T-helper 22 cell (primary cell): ENCODE results near the gene TRIO.

Source experiments
- DNase-seq: peaks from one replicate; pipeline ENCODE4 v3.0.0-alpha.2; 2020; ENCODE audit warnings: low read depth

Gene TRIO

DNA sequence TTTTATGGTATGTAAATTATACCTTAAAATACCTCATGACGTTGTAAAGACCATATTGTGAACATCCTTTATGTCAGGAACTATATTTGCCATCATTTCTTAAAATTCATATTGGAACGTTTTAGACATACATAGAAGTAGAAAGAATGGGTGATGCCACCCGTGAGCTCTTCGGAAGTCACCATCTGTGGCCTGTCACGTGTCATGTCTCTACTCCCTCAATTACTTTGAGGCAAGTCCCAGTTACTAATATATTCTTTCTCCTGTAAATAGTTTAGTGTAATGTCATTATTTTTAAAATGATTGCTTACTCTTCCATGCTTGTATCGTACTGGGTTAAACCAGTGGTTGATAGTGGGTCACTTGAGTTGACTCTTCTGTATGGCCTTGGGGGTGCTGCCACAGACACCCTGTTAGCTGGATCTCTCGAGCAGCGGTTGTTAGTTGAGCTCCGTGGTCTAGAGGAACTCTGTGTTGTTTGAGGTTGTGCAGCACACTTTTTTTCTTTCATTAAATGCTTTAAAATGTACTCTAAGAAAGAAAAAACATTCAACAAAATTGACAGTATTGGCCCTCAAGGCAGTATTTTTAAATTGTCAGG lies 66.2 kb downstream of the TRIO start:
- no peak for DNase-seq

DNA sequence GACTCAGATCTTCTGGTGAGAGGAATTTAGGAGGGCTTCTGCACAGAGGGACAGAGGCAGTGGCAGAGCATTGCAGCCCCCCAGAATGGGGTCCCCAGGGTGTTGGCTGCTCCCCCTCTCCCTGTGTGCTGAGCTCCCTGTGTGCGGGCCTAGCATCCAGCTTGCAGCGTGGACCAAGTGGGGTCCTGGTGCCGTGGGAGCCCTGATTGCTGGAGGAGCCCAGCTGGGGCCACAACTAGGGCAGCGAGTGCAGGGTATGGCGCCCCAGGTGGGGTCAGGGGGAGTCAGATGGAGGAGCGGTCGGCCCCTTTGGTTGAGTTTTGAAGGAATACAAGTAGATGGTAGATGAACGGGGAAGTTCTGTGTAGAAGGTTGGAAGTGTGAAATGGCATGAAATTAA lies 66.7 kb downstream of the TRIO start:
- DNase-seq = no peak

DNA sequence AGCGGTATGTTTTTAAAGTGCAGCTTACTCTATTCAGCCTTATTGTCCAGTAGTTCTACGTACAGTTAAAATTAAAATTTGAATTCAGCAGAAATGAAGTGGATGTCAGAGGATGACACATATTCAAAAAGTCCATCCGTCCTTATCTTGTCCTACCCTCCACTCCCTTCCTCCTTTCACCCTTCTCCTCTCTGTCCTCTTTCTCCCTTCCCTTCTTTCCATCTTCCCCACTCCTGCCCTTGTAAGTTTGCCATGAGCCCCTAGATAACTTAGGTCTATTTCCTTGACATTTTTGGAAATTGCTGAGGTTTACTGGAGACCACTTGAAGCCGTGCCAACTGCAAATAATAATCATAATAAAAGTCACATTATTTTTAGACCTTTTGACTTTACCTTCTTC lies 67.6 kb downstream of the TRIO start:
- no peak for DNase-seq

DNA sequence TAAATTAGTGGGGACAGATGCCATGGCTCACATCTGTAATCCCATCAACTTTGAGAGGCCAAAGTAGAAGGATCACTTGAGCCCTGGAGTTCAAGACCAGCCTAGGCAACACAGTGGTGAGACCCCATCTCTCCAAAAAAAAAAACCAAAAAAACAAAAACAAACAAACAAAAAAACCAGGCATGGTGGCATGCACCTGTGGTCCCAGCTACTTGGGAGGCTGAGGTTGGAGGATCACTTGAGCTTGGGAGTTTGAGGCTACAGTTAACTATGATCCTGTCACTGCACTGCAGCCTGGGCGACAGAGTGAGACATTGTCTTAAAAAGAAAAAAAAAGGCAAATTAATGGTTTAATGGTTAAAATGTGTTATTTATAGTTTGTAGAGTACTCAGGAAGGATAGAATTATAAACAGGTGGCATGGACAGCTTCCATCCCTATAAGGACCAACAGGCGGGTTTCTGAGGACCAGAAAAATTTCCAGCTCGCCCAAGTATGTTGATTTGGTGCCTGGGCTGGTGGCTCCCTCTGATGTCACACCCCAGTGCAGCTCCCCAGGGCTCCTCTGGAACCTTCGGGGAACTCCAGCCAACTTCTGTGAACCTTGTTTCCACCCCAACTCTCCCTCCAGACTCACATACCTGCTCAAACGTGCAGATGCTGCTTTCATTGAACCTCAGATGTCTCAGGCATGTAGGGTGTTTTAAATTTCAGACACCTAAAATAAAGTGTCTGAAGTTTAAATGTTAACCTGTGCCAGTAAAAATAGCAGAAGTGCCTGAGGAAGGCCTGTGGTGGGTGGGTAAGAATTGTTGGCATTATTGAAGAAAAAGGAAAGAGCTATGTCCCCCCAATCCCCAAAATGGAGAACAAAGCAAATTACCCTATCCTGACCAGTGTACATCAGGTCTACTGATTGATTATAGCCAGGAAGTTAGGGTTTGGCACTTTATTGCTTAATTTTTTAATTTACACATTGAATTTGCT lies 69.0 kb downstream of the TRIO start:
- no peak for DNase-seq

DNA sequence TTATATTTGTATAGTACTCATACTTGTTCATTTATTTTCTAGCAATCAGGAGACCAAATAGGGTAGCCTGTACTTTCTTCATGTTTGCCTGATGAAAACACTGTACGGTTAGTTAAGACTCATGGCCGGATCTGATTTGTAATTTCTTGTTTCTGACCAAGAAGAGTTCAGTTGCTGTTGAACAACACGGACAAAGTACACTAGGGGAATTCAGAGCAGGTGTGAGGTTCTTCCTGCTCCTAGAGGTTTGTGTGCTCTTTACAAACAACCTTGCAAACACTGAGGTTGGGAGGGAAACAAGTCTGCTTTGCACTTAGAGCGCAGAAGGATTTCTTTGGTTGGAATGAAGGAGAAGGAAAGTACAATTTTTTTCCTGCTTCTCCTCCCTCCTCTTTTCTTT lies 69.7 kb downstream of the TRIO start:
- no peak for DNase-seq

DNA sequence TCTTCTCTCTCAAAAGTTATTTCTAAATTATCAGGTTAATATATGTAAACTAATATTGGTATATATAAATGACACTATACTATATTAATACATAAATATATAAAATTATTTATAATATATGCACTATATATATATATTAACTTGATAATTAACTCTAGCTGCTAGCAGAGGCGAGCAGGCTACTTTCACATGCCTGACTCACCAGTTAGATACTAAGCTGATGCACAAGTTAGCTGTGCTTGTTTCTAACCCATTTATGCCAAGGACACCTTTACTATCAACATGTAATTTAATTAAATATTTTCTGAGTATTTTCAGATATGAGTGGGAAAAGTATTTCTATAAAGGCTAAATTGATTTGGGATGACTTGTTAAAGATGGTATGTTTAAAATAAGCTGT lies 70.1 kb downstream of the TRIO start:
- DNase-seq = no peak

DNA sequence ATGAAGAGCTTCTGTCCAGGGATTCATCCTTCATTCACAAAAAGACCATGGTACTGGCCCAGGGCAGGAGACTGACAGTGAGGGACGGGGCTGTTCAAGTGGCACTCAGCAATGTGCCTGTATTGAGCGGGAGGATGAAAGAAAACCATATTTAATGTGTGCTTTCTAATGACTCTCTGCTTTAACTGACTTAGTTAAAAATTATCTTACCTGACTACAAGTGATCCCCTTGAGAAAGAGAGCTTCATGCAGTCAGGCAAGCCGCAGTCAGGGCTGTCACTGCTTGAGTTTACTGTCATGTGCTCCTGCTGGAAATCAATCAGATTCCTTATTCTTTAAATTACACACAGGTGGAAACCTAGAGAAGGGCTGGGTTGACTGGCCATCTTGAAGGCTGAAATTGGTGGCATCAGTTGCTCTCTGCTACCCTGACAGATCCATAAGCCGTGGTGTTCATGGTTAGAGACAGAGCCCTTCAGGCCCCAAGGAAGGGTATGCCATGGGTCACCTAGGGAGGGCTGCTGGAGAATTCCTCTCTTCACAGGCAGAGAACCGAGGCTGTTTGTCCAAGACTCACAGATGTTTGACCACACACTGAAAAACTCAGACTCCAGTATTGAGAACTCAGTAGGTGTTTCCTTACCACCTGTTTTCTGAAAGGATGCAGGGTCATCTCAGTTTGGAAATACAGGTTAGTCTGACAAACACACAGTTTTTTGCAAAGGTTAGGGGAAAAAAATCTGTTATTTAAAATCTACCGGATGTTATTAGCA lies 70.9 kb downstream of the TRIO start:
- DNase-seq = no peak

DNA sequence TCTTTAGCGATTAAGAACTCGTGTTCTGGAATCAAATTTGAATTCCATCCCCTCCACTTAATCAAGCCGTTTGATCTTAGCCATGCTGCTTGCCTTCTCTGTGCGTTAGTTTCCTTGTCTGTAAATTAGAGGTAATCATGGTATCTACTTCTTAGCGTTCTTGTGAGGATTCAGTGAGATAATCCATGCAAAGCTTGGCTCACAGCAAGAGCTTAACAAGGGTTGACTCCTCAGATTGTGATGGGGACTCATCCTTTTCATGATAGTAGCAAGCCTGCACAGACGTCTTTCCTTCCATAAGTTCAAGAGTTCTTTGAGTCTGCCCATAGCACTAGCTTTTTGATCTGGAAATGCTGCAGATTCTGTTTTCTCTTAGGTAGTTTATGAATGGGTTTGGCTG lies 72.8 kb downstream of the TRIO start:
- no peak for DNase-seq

DNA sequence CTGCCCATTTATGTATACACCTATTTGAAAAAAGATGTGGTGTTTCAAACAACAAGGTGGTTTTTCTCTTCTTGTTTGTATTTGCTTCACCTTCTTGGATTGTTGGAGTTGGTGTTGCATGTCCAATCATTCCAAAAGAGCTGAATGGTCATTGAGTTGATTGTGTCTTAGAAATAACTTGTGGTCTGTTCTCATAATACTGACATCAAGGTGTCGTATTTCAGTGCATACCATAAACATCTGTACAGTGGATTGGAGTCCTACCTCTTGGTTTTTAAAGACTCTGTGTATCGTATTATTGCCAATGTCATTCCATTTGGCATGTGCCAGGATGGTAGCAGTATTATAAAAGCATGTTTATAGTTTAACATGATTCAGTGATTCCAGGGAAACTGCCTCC lies 73.2 kb downstream of the TRIO start:
- DNase-seq = no peak

DNA sequence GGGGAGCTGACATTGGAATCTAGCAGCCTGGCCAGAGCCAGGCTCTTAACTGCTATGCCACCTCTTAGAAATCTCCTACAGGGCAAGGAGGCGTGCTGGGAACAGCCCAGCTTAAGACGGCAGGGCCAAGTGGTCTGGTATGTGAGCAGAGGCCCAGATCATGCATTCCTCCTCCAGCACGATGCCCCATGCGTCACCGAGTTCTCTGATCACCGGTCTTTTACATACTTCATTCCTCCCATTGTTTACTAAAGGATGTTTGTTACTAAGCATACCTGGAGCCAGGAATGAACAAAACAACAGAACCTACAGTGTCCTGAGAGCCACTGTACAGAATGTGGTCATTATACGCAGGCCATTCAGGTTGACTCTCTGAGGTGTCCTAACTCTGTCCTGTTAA lies 73.8 kb downstream of the TRIO start:
- DNase-seq = no peak

DNA sequence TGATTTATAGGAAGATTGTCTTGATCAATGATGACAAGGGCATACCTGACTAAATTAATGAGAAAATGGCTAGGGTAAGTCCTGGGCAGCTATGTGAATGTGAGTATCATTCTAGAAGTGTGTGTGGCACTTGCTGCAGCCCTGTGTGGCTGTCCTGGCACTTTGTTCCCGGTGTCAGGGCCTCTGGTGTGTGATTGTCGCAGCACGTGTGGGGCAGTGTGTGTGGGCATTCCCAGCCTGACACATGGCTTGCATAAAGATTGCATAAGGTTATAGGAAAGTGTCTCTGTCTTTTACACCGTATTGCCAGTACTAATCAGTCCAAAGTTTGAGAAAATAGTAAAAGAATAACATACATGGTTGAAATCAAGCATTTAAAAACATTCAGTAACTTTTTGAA lies 74.4 kb downstream of the TRIO start:
- no peak for DNase-seq

DNA sequence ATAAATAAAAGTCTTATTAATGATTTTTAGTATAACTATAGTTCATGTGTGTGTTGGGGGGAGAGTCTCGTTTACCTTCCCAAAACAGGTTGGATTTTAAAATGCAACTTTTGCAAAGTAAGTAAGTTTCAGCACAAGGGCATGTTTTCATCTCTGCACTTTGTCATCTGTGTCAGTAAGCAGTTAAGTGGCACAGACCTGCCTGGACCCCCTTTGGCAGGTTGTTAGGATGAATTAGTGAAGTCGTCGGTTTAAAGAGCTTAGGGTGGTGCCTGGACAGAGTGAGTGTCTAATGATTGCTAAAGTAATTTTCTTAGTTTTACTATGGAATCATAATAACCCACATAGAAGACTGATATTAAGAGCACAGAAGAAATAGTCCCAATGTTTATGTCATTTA lies 74.9 kb downstream of the TRIO start:
- DNase-seq = no peak

DNA sequence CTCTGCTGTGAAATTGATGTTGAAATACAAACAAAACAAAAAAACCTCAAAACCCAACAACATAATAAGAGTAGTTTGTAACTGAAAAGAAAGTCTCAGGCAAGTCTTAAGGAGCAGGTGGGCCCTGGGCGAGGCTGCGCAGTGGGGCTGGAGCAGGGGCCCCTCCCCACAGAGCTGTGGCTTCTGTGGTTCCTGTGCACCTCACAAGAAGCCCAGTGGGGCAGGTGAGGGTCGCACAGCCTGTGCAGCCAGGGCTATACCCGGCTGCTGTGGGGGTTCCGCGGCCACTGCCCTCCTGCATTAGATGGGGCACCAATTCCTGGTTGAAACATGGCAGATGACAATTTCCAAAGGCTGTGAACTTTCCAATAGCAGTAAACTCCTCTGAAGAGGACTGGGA lies 75.3 kb downstream of the TRIO start:
- DNase-seq = no peak

DNA sequence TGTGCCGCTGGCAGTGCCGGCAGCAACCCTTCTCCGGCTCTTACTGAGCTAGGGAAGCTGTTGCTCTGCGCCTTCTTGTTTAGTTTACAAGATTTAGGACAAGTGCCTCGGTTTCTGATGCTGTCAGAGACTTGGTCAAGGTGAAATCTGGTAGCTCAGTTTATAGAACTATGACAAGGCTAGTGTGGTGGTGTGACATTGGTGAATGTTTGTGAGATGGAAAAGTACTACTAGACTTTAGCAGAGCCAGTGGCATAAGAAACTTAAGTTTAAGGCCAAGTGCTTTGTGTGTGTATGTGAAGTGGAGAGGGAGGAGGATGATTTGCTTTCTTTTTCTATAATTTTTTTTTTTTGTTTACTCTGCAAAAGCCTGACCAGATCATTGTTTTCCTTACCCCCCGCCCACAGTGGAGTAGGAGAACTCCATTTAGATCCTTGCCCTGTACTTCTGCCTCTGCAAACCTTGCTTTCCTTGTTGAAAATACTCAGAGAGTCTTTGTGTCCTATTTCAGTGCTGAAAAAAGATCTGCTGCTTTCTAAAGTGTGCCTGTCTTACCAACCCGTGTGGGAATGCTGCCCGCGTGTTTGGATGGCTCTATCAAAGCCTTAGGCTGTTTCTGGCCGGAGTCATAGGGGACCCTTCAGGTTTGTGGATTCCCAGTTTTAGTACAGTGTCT lies 75.9 kb downstream of the TRIO start:
- no peak for DNase-seq

DNA sequence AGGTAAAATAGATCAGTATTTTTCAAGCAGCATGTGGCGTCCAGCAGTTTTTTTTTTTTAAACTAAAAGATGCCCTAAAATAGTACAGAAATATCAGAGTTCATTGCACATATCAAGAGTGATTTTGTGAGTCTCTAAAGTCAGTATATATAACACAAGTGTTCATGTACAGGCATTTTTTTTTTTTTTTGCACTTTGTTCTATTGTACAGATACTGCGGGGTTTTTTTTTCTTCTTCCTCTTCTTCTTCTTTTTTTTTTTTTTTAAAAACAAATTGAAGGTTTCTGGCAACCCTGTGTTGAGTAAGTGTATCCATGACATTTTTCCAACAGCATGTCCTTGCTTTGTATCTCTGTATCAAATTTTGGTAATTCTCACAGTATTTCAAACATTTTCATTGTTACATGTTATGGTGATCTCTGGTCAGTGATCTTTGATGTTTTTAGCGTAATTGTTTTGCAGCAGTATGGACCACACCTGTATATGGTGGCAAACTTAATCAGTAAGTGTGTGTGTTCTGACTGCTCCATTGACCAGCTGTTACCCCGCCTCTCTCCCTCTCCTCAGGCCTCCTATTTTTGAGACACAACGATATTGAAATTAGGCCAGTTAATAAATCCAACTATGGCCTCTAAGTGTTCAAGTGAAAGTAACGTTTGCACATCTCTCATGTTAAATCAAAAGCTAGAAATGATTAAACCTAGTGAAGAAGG lies 76.8 kb downstream of the TRIO start:
- DNase-seq = no peak

DNA sequence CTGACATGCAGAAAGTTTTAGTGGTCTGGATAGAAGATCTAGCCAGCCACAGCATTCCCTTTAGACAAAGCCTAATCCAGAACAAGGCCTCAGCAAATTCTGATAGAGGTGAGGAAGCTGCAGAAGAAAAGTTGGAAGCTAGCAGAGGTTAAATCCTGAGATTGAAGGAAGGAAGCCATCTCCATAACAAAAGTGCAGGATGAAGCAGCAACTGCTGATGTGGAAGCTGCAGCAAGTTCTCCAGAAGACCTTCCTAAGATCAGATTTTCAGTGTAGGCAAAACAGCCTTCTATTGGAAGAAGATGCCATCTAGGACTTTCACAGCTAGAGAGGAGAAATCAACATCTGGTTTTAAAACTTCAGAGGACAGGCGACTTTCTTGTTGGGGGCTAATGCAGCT lies 77.5 kb downstream of the TRIO start:
- no peak for DNase-seq

DNA sequence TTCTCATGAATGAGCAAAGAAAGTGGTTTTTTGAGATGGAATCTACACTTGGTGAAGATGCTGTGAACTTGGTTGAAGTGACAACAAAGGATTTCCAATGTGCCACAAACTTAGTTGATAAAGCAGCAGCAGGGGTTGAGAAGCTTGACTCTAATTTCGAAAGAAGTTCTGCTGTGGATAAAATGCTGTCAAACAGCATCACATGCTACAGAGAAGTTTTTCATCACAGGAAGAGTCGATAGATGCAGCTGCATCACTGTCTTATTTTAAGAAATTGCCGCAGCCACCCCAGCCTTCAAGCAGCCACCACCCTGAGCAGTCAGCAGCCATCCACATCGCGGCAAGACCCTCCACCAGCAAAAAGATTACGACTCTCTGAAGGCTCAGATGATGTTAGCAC lies 78.6 kb downstream of the TRIO start:
- DNase-seq = no peak

DNA sequence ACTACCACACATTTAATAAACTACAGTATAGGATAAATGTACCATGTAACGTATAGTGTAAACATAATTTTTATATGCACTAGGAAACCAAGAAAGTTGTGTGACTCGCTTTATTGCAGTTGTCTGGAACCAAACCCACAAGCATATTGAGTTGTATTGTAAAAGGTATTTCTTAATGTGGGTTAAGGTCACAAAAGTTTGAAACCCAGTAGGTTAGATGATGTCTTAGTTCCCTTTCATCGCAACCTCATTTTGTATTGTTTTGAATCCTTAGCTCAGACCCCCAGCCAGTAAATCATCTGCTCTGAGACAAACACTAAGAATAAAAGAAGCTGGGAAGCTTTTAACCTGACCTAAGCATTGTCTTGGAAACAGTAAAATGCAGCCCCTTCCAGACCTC lies 79.1 kb downstream of the TRIO start:
- DNase-seq = no peak

DNA sequence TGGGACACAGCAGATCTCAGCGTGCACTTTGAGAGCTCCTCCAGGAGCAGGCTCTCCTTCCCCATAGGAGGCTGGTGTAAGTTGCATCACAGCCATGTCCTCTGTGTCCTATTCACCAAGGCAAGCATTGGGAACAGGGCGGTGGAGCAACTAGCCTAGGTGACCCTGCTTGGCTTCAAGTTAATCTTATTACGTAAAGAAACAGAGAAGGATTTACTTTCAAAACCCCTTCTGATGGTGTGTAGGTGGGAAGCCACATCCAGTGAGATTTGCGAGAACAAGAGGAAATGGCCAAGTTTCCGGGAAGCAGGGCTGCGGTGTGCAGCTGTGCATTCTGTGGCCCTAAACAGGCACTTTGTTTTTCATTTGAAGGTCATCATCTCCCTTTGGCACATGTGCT lies 80.2 kb downstream of the TRIO start:
- no peak for DNase-seq

DNA sequence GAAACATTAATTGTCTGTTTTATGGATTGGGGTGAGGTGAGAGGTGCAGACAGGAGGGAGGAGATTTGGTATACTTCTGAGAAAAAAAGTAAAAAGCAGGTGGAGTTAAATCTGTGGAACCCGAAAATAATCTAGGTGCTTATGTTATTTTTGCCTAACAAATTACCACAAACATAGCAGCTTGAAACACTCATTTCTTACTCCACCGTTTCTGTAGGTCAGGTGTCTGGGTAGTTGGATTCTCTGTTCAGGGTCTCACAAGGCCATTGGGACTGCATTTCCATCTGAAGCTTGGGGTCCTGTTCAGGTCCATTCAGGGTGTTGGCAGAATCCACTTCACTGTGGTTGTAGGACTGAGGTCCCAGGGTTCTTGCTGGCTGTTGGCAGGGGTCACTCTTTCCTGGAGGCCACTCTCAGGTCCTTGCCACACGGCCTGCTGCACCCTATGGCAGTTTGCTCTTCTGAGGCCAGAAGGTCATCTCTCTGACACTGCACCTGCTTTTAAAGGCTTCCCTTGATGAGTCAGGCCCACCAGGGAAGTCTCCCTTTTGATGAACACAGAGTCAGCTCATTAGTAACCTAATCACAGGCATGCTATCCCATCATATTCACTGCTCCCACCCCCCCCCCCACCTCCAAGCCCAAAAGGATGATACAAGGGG lies 82.2 kb downstream of the TRIO start:
- no peak for DNase-seq

DNA sequence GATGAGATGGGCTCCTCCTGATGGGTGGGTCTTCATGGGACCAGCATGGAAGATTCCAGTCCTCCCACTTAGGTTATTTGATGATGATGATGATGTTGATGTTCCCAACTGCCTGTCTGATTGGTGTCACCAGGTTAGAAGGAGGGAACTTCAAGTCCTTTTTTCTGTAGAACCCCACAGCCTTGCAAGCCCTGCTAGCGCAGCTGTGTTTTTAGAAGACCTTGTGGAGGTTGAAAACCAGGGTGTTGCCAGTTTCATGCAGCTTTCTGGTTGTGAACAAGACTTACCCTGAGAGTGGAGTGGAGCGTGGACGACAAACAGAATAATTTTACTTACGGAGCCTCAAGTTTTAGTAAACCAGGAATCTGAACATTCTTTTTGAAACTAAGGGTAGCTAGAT lies 83.0 kb downstream of the TRIO start:
- DNase-seq = no peak
